Measurements from ENCODE around the gene MAD2L1BP.

GRCh38 chr6:43621078-43621835, 14.4 kb upstream of the MAD2L1BP start:
- no peak for TF ChIP-seq POLR2A (IDR thresholded peaks at IDR 0.05)
- TF ChIP-seq, protein P1, sequence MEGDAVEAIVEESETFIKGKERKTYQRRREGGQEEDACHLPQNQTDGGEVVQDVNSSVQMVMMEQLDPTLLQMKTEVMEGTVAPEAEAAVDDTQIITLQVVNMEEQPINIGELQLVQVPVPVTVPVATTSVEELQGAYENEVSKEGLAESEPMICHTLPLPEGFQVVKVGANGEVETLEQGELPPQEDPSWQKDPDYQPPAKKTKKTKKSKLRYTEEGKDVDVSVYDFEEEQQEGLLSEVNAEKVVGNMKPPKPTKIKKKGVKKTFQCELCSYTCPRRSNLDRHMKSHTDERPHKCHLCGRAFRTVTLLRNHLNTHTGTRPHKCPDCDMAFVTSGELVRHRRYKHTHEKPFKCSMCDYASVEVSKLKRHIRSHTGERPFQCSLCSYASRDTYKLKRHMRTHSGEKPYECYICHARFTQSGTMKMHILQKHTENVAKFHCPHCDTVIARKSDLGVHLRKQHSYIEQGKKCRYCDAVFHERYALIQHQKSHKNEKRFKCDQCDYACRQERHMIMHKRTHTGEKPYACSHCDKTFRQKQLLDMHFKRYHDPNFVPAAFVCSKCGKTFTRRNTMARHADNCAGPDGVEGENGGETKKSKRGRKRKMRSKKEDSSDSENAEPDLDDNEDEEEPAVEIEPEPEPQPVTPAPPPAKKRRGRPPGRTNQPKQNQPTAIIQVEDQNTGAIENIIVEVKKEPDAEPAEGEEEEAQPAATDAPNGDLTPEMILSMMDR (IDR thresholded peaks at IDR 0.05), result no peak
